ENCODE results near the gene PINK1. TPM values are rescaled to one million over a fixed set of nuclear protein-coding genes. Genes with fewer than 3 reads are reported as not detected.
A peak's percentile ranks its signal among the peaks of the same experiment; 100 is the strongest.

The PINK1 gene
- total and polyA plus RNA-seq, 3 experiments from 2014 or later, result 7.9 to 31.1 (median 9.2) TPM

DNA sequence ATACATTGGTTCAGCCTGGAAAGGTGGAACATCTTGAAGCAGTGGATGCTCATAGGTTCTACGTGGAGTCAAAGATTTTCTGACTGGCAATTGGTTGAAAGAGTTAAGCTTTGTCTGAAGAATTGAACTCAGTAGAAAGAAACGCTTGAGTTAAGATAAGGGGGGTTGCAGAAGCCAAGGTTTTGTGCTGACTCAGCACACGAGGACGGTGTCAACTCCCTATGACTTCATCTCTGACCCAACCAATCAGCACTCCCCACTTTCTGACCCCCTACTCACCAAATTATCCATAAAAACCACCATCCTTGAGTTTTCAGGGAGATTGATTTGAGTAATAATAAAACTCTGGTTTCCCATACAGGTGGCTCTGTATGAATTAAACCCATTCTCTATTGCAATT is 2.5 kb upstream of the PINK1 start:
- Histone ChIP-seq H3K4me1 (ENCODE audit: insufficient read depth, low read length) (peaks cover 10% of the 10 kb centered on the region), H3K27me3 (ENCODE audit: insufficient read depth, low read length, poor library complexity, severe bottlenecking) (no peaks in the 10 kb centered on the region), H3K27ac (ENCODE audit: low read depth, low read length) (no peak overlapping the region), H3K36me3 (ENCODE audit: insufficient read depth, low read length) (no peaks in the 10 kb centered on the region), H3K9me3 (ENCODE audit: low read length) (no peaks in the 10 kb centered on the region), H3K4me3 (ENCODE audit: low read length) (no peak overlapping the region)
- peaks cover 0 to 4% (median 0%) of the 10 kb centered on the region in 3 donors for H3K36me3 Mint-ChIP-seq
- H3K27ac Mint-ChIP-seq, result no peak overlapping the region
- CTCF ChIA-PET, result interaction anchor here (1.0 to 1.6 kb wide), 4 partner anchors 8 to 123 kb away, joined by 3 to 4 read pairs (median 3); partner anchors contain the start of gene MUL1
- no peak for DNase-seq
- POLR2A ChIA-PET, result no interaction called here
- peaks cover 0 to 7% (median 0%) of the 10 kb centered on the region in 5 donors for H3K9me3 Mint-ChIP-seq
- H3K27me3 Mint-ChIP-seq, result peaks cover 5 to 18% of the 10 kb centered on the region in 2 donors
- H3K4me1 Mint-ChIP-seq, result peaks cover 11 to 18% (median 11%) of the 10 kb centered on the region in 3 donors
- H3K4me3 Mint-ChIP-seq, result peak overlapping the region in 1 of 7 donors; percentile 87

DNA sequence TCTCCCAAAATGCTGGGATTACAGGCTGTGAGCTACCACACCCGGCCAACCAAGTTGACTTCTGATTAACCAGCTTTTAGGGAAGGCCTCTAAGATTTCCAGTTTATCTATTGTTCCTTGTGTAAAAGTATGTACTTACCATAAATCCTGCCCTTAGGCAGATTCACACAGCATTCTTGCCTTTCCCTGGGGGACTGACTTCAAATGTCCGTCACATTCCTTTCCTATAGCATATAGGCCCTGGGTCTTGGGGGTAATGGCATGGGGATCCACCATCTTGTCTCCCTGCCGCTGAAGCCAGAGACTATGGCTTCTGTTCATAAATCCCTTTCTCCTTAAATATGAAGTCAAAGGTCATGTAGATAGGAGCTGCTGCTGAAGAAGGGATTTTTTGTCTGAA is 872 bp upstream of the PINK1 start:
- H3K27ac Mint-ChIP-seq, result peak overlapping the region in 5 of 8 donors; percentile 29 to 72 (median 51)
- H3K36me3 ChIP-seq (ENCODE audit: insufficient read depth, low read length), result no peaks in the 10 kb centered on the region
- peaks cover 0 to 7% (median 0%) of the 10 kb centered on the region in 5 donors for H3K9me3 Mint-ChIP-seq
- POLR2A ChIA-PET, result no interaction called here
- peaks cover 3 to 11% of the 10 kb centered on the region in 2 donors for H3K27me3 Mint-ChIP-seq
- CTCF ChIA-PET, result interaction anchor here (0.9 to 3.3 kb wide), 7 partner anchors 7 to 109 kb away, joined by 3 to 13 read pairs (median 6); partner anchors contain the start of gene DDOST
- no peaks in the 10 kb centered on the region for H3K9me3 ChIP-seq (ENCODE audit: low read length)
- H3K4me1 Mint-ChIP-seq, result peaks cover 11 to 23% (median 17%) of the 10 kb centered on the region in 3 donors
- peaks cover 10% of the 10 kb centered on the region for H3K4me1 ChIP-seq (ENCODE audit: insufficient read depth, low read length)
- peaks cover 0 to 14% (median 0%) of the 10 kb centered on the region in 3 donors for H3K36me3 Mint-ChIP-seq
- no peak overlapping the region for H3K27ac ChIP-seq (ENCODE audit: low read depth, low read length)
- H3K4me3 ChIP-seq (ENCODE audit: low read length), result no peak overlapping the region
- peak overlapping the region; percentile 74 to 87 (median 81) for H3K4me3 Mint-ChIP-seq
- no peaks in the 10 kb centered on the region for H3K27me3 ChIP-seq (ENCODE audit: insufficient read depth, low read length, poor library complexity, severe bottlenecking)
- no peak for DNase-seq

- peaks cover 5% of the 10 kb centered on the region for H3K36me3 ChIP-seq (ENCODE audit: insufficient read depth, low read length)
- Mint-ChIP-seq H3K9me3 (no peaks in the 10 kb centered on the region), H3K27me3 (peaks cover 0 to under 1% of the 10 kb centered on the region in 2 donors), H3K4me1 (peaks cover 11 to 23% (median 17%) of the 10 kb centered on the region in 3 donors), H3K36me3 (peaks cover 0 to 31% (median 5%) of the 10 kb centered on the region in 3 donors), H3K27ac (peak overlapping the region; percentile 79 to 94 (median 88)), H3K4me3 (peak overlapping the region; percentile 88 to 96 (median 92))
- no peak for DNase-seq
- peak overlapping the region; percentile 71 for H3K27ac ChIP-seq (ENCODE audit: low read depth, low read length)
- peak overlapping the region; percentile 83 for H3K4me3 ChIP-seq (ENCODE audit: low read length)
- H3K4me1 ChIP-seq (ENCODE audit: insufficient read depth, low read length), result peaks cover 10% of the 10 kb centered on the region
- ChIA-PET CTCF (interaction anchor here (0.8 to 3.3 kb wide), 11 partner anchors 8 to 152 kb away, joined by 3 to 13 read pairs (median 4); partner anchors contain the start of genes DDOST and MUL1), POLR2A (interaction anchor here (0.6 to 1.8 kb wide), 9 partner anchors 9 to 152 kb away, joined by 3 to 9 read pairs (median 3); partner anchors contain the start of genes DDOST and SH2D5)
- H3K9me3 ChIP-seq (ENCODE audit: low read length), result no peaks in the 10 kb centered on the region
- no peaks in the 10 kb centered on the region for H3K27me3 ChIP-seq (ENCODE audit: insufficient read depth, low read length, poor library complexity, severe bottlenecking)
Observed at GRCh38 chr1:20634065-20634593, 871 bp downstream of the PINK1 start.

- H3K27me3 ChIP-seq (ENCODE audit: insufficient read depth, low read length, poor library complexity, severe bottlenecking), result no peaks in the 10 kb centered on the region
- no peaks in the 10 kb centered on the region for H3K9me3 Mint-ChIP-seq
- H3K27ac Mint-ChIP-seq, result peak overlapping the region in 7 of 8 donors; percentile 72 to 93 (median 87)
- peaks cover 5% of the 10 kb centered on the region for H3K36me3 ChIP-seq (ENCODE audit: insufficient read depth, low read length)
- DNase-seq, result peak in 2 of 5 donors; percentile 10 to 49
- ChIA-PET CTCF (interaction anchor here (1.0 to 3.3 kb wide), 5 partner anchors 9 to 126 kb away, joined by 3 to 12 read pairs (median 3); partner anchors contain the start of gene MUL1), POLR2A (interaction anchor here (0.6 to 1.8 kb wide), 4 partner anchors 9 to 152 kb away, joined by 3 to 9 read pairs (median 5); partner anchors contain the start of gene DDOST)
- no peaks in the 10 kb centered on the region for H3K27me3 Mint-ChIP-seq
- peaks cover 10% of the 10 kb centered on the region for H3K4me1 ChIP-seq (ENCODE audit: insufficient read depth, low read length)
- H3K27ac ChIP-seq (ENCODE audit: low read depth, low read length), result peak overlapping the region; percentile 71
- H3K4me3 ChIP-seq (ENCODE audit: low read length), result peak overlapping the region; percentile 83
- peaks cover 0 to 36% (median 7%) of the 10 kb centered on the region in 3 donors for H3K36me3 Mint-ChIP-seq
- H3K4me1 Mint-ChIP-seq, result peaks cover 11 to 23% (median 17%) of the 10 kb centered on the region in 3 donors
- H3K4me3 Mint-ChIP-seq, result peak overlapping the region; percentile 88 to 96 (median 92)
- H3K9me3 ChIP-seq (ENCODE audit: low read length), result no peaks in the 10 kb centered on the region
Observed at GRCh38 chr1:20634594-20635084, 1.4 kb downstream of the PINK1 start.

DNA sequence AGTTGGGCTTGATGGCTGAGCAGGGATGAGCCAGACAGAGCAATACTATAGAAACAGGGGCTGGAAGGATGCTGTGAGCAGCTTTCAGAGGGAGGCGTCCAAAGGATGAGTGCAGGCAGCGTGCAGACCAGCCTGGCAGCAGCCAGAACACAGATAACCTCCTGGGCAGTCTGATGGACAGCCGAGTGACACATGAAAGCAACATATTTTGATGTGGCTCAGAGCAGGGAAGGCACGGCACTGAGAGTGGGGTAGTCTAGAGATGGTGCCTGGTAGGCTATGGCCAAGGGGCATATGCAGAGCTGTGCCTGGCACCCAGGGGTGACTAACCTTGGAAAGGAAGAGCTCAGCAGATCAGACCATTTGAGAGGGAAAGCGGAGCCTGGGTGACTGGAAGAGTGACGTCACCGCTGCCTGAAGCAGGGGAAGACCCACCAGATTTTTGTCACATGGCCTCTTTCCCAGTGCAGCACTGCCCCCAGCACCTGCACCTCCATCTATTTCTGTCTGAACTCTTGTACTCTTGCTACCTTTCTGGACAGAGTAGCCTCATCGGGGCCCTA is 3.6 kb downstream of the PINK1 start:
- ChIA-PET POLR2A (no interaction called here), CTCF (no interaction called here)
- Mint-ChIP-seq H3K4me3 (no peak overlapping the region), H3K4me1 (peaks cover 16 to 23% (median 21%) of the 10 kb centered on the region in 3 donors), H3K27ac (peak overlapping the region in 1 of 8 donors; percentile 74), H3K9me3 (no peaks in the 10 kb centered on the region), H3K27me3 (no peaks in the 10 kb centered on the region), H3K36me3 (peaks cover 5 to 51% (median 13%) of the 10 kb centered on the region in 3 donors)
- peaks cover 5% of the 10 kb centered on the region for H3K36me3 ChIP-seq (ENCODE audit: insufficient read depth, low read length)
- DNase-seq, result no peak
- H3K4me1 ChIP-seq (ENCODE audit: insufficient read depth, low read length), result peaks cover 10% of the 10 kb centered on the region
- no peak overlapping the region for H3K4me3 ChIP-seq (ENCODE audit: low read length)
- no peaks in the 10 kb centered on the region for H3K27me3 ChIP-seq (ENCODE audit: insufficient read depth, low read length, poor library complexity, severe bottlenecking)
- no peaks in the 10 kb centered on the region for H3K9me3 ChIP-seq (ENCODE audit: low read length)
- no peak overlapping the region for H3K27ac ChIP-seq (ENCODE audit: low read depth, low read length)

DNA sequence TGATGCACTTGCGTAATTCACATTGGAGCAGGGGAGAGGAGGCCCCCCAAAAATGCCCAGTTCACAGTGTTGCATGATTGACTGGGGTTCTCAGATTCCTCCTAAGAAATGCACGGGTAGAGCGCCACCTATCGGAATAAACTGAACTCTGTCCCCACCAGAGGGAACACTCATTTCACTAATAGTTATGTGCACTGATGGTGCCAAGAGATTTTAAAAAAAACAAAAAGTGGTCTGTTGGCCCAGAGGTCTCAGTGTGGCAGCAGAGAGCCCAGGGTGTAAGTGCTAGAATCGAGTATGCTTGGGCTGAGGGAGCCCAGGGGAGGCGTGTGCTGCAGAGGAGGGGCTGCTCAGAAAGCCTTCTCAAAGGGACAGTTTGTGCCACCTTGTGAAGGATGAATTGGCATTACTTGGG is 6.9 kb downstream of the PINK1 start:
- no peak overlapping the region for H3K27ac ChIP-seq (ENCODE audit: low read depth, low read length)
- ChIA-PET POLR2A (no interaction called here), CTCF (interaction anchor here (0.9 to 3.2 kb wide), 4 partner anchors 7 to 117 kb away, joined by 3 to 13 read pairs (median 3); partner anchors contain the start of gene PINK1)
- H3K4me1 ChIP-seq (ENCODE audit: insufficient read depth, low read length), result no peaks in the 10 kb centered on the region
- no peaks in the 10 kb centered on the region for H3K27me3 Mint-ChIP-seq
- no peaks in the 10 kb centered on the region for H3K27me3 ChIP-seq (ENCODE audit: insufficient read depth, low read length, poor library complexity, severe bottlenecking)
- H3K27ac Mint-ChIP-seq, result peak overlapping the region in 3 of 8 donors; percentile 15 to 80 (median 57)
- H3K9me3 Mint-ChIP-seq, result no peaks in the 10 kb centered on the region
- H3K4me3 Mint-ChIP-seq, result no peak overlapping the region
- H3K4me1 Mint-ChIP-seq, result peaks cover 5 to 10% (median 5%) of the 10 kb centered on the region in 3 donors
- H3K36me3 ChIP-seq (ENCODE audit: insufficient read depth, low read length), result peaks cover 15% of the 10 kb centered on the region
- H3K4me3 ChIP-seq (ENCODE audit: low read length), result no peak overlapping the region
- peaks cover 5 to 73% (median 15%) of the 10 kb centered on the region in 3 donors for H3K36me3 Mint-ChIP-seq
- H3K9me3 ChIP-seq (ENCODE audit: low read length), result no peaks in the 10 kb centered on the region
- peak; percentile 35 to 69 (median 39) for DNase-seq

DNA sequence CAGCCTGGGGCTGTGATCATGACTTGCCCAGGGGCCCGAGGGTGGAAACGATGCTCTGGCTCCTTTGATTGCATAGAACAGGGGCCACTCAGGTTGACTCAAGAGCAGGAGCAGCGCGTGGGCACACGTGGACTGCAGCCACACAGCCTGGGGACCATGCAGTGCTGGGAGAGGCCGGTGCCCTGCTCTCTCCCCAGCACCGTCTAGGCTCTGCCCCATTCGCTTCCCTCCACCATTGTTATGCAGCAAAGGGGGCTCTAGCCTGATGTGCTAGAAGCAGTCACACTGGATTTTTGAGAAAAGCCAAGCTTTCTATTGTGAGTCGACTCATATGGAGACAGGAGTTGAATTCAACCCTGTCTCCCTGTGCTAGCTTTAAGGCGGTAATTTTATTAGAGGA is 8.7 kb downstream of the PINK1 start:
- POLR2A ChIA-PET, result interaction anchor here (1.2 kb wide), 1 partner anchor 19 kb away, joined by 3 read pairs; the partner anchor contains the start of gene DDOST
- no peaks in the 10 kb centered on the region for H3K27me3 ChIP-seq (ENCODE audit: insufficient read depth, low read length, poor library complexity, severe bottlenecking)
- peaks cover 5 to 75% (median 15%) of the 10 kb centered on the region in 3 donors for H3K36me3 Mint-ChIP-seq

More for the DNA sequence above, 8.7 kb downstream of the PINK1 start:
- Histone ChIP-seq H3K4me3 (ENCODE audit: low read length) (no peak overlapping the region), H3K27ac (ENCODE audit: low read depth, low read length) (no peak overlapping the region), H3K36me3 (ENCODE audit: insufficient read depth, low read length) (peaks cover 15% of the 10 kb centered on the region), H3K9me3 (ENCODE audit: low read length) (no peaks in the 10 kb centered on the region), H3K4me1 (ENCODE audit: insufficient read depth, low read length) (no peaks in the 10 kb centered on the region)
- no peaks in the 10 kb centered on the region for H3K27me3 Mint-ChIP-seq
- H3K4me3 Mint-ChIP-seq, result no peak overlapping the region
- H3K4me1 Mint-ChIP-seq, result peaks cover 0 to 5% (median 4%) of the 10 kb centered on the region in 3 donors
- H3K27ac Mint-ChIP-seq, result peak overlapping the region in 1 of 8 donors; percentile 51
- DNase-seq, result no peak
- H3K9me3 Mint-ChIP-seq, result no peaks in the 10 kb centered on the region
- CTCF ChIA-PET, result interaction anchor here (1.2 to 3.2 kb wide), 2 partner anchors 9 to 134 kb away, joined by 3 to 13 read pairs; partner anchors contain the start of gene PINK1
